Measurements from ENCODE around the gene PRKCI.
A peak's percentile ranks its signal among the peaks of the same experiment; 100 is the strongest.

Gene PRKCI

GRCh38 chr3:170277833-170278580 lies 55.8 kb downstream of the PRKCI start:
- DNase-seq (ENCODE audit: low read depth): no peak
- no peak for TF ChIP-seq CTCF (IDR thresholded peaks at IDR 0.05; ENCODE audit: control insufficient read depth, insufficient read depth, low read depth, low read length, missing control alignments)
- H3K4me3 ChIP-seq (ENCODE audit: control insufficient read depth, low read depth, low read length): no peak overlapping the region

- DNase-seq (ENCODE audit: low read depth): no peak
- TF ChIP-seq CTCF (IDR thresholded peaks at IDR 0.05; ENCODE audit: control insufficient read depth, insufficient read depth, low read depth, low read length, missing control alignments): no peak
- H3K4me3 ChIP-seq (ENCODE audit: control insufficient read depth, low read depth, low read length): no peak overlapping the region
These were observed 56.4 kb downstream of the PRKCI start for GRCh38 chr3:170278627-170279026.

GRCh38 chr3:170290194-170290593 lies 68.0 kb downstream of the PRKCI start:
- H3K4me3 ChIP-seq (ENCODE audit: control insufficient read depth, low read depth, low read length): no peak overlapping the region

GRCh38 chr3:170295586-170295985 lies 73.4 kb downstream of the PRKCI start:
- no peak for DNase-seq (ENCODE audit: low read depth)
- no peak for TF ChIP-seq CTCF (IDR thresholded peaks at IDR 0.05; ENCODE audit: control insufficient read depth, insufficient read depth, low read depth, low read length, missing control alignments)
- no peak overlapping the region for H3K4me3 ChIP-seq (ENCODE audit: control insufficient read depth, low read depth, low read length)

More at GRCh38 chr3:170290194-170290593, 68.0 kb downstream of the PRKCI start:
- no peak for TF ChIP-seq CTCF (IDR thresholded peaks at IDR 0.05; ENCODE audit: control insufficient read depth, insufficient read depth, low read depth, low read length, missing control alignments)
- no peak for DNase-seq (ENCODE audit: low read depth)

GRCh38 chr3:170296703-170297102 lies 74.5 kb downstream of the PRKCI start:
- no peak for DNase-seq (ENCODE audit: low read depth)
- H3K4me3 ChIP-seq (ENCODE audit: control insufficient read depth, low read depth, low read length): no peak overlapping the region
- TF ChIP-seq CTCF (IDR thresholded peaks at IDR 0.05; ENCODE audit: control insufficient read depth, insufficient read depth, low read depth, low read length, missing control alignments): no peak

GRCh38 chr3:170301405-170301804 lies 79.2 kb downstream of the PRKCI start:
- no peak overlapping the region for H3K4me3 ChIP-seq (ENCODE audit: control insufficient read depth, low read depth, low read length)
- TF ChIP-seq CTCF (IDR thresholded peaks at IDR 0.05; ENCODE audit: control insufficient read depth, insufficient read depth, low read depth, low read length, missing control alignments): no peak
- DNase-seq (ENCODE audit: low read depth): peak; percentile 55
